Retinal pigment epithelial cell (primary cell): ENCODE measurements around the gene TXNDC9.
"Not testable (repeated sequence)": the region's sequence is repeated elsewhere in the genome, so short reads cannot be mapped to it uniquely, and the experiment has no call there.

ENCODE experiments used
- DNase-seq: peaks from one replicate; pipeline ENCODE4 v3.0.0-alpha.2; 2010; ENCODE audit warnings: low read depth
- H3K4me3 ChIP-seq: 2 replicates; pipeline ENCODE4 v1.5.1; 2011; ENCODE audit warnings: mild to moderate bottlenecking, low read length, control low read depth, moderate library complexity
- TF ChIP-seq, protein P1 (sequence below): conservative IDR thresholded peaks from 2 replicates; pipeline ENCODE4 v1.5.1; 2011; ENCODE audit warnings: low read depth, low read length, control low read depth, inconsistent platforms

TXNDC9 gene

DNA sequence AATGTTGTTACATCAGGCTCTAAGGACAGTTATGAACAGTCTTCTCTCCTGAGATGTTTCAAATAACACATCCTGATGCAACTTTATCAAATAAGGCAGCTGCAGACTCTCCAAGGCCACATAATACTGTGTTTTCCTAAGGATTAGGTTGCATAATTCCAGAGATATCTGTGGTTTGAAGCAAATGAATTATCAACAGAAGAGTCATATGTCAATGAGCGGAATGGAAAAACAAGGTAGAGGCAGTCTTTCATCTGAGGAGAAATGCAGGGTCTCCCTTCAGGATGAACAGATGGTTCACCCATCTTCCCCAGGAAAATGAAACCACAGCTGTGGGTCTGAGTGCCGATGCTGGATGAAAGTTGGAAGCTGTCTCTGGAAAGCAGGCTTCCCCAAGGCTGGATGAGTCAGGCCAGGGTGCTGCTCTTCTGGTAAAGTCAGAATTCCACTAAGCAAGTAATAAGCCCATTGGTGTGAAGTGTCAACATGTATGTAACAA, 57.3 kb downstream of the TXNDC9 start:
- H3K4me3 ChIP-seq = no peak overlapping the region
- TF ChIP-seq, protein P1, sequence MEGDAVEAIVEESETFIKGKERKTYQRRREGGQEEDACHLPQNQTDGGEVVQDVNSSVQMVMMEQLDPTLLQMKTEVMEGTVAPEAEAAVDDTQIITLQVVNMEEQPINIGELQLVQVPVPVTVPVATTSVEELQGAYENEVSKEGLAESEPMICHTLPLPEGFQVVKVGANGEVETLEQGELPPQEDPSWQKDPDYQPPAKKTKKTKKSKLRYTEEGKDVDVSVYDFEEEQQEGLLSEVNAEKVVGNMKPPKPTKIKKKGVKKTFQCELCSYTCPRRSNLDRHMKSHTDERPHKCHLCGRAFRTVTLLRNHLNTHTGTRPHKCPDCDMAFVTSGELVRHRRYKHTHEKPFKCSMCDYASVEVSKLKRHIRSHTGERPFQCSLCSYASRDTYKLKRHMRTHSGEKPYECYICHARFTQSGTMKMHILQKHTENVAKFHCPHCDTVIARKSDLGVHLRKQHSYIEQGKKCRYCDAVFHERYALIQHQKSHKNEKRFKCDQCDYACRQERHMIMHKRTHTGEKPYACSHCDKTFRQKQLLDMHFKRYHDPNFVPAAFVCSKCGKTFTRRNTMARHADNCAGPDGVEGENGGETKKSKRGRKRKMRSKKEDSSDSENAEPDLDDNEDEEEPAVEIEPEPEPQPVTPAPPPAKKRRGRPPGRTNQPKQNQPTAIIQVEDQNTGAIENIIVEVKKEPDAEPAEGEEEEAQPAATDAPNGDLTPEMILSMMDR = no peak
- no peak for DNase-seq

DNA sequence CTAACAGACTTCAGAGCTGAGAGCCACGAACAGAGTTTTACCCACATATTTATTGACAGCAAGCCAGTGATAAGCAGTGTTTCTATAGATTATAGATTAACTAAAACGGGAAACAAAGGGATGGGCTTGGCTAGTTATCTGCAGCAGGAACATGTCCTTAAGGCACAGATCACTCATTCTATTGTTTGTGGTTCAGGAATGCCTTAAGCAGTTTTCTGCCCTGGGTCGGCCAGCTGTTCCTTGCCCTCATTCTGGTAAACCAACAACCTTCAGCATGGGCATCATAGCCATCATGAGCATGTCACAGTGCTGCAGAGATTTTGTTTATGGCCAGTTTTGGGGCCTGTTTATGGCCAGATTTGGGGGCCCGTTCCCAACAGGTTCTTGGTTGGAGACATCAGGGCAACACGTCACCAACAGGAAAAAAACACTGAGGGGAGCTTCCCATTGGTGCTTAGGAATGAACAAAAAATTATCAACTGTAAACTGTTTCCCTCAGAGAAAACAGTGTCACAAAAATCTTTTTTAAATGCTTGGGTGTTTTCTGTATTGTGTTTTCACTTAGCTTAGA, 57.9 kb downstream of the TXNDC9 start:
- not testable (repeated sequence) for H3K4me3 ChIP-seq, DNase-seq

DNA sequence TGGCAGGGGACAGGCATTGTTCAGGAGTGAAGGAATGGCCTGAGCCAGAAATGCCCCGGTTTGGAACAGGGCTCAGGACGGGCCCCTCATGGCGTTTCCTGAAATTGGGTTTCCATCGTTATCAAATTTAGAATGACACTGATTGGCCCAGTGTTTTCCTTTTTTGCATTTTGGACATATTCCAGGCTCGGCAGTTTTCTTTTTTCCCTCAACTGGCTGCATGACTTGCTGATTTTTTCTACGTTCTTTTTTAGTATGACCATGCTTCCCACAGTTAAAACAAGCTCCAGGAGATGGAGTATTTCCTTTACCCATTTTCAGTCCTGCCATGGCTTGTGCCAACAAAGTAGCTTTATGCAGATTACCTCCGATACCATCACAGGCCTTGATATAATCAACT, 60.3 kb downstream of the TXNDC9 start:
- H3K4me3 ChIP-seq = no peak overlapping the region
- TF ChIP-seq, protein P1 = no peak
- no peak for DNase-seq
